ENCODE results near the gene P2RY6. TPM values are rescaled to one million over a fixed set of nuclear protein-coding genes. Genes with fewer than 3 reads are reported as not detected.

Gene P2RY6
- total and polyA plus RNA-seq, 10 of the 15 experiments (the other 5 are each of a cell fraction or from before 2014, with no cell fraction given), result 0.05 to 0.90 (median 0.22) TPM; not detected in 4

GRCh38 chr11:73242251-73243092 is 29.7 kb upstream of the P2RY6 start:
- peak overlapping the region; percentile 71 for H3K4me2 ChIP-seq (ENCODE audit: control insufficient read depth, insufficient read depth)
- SMC1A ChIA-PET (ENCODE audit: uncharacterized antibody, unreplicated experiment), result interaction anchor here (1.3 to 11.9 kb wide), 7 partner anchors 9 to 425 kb away, joined by 3 to 188 read pairs (median 4); no protein-coding TSS in a partner anchor
- H3K27me3 ChIP-seq (replicated peaks in 1 of 2; ENCODE audit: control insufficient read depth in 2 of 2, insufficient read depth in 2 of 2, low read length in 1 of 2), result no peaks in the 10 kb centered on the region
- peaks cover 18% of the 10 kb centered on the region for H3K4me1 ChIP-seq (ENCODE audit: control insufficient read depth, insufficient read depth, low read length)
- no TSS peak for BruUV-seq (replicated peaks)
- peak overlapping the region; percentile 46 for H3K27ac ChIP-seq (ENCODE audit: control insufficient read depth, insufficient read depth)
- in situ Hi-C loops (cut with MboI) (loop anchor here (5.0 kb wide), 1 partner anchor 415 kb away; no protein-coding TSS in a partner anchor), intact Hi-C loops (cut with micrococcal nuclease; ENCODE audit: unreplicated experiment) (loop anchor here (1.0 kb wide), 3 partner anchors 47 to 93 kb away; no protein-coding TSS in a partner anchor)
- RAD21 ChIA-PET (ENCODE audit: unreplicated experiment), result interaction anchor here (0.6 to 9.3 kb wide), 9 partner anchors 9 to 574 kb away, joined by 3 to 115 read pairs (median 6); no protein-coding TSS in a partner anchor
- 9% methylated on average over 12 of the region's 12 CpGs for WGBS (ENCODE audit: insufficient coverage, insufficient replicate concordance, low lambda C conversion rate, missing lambda C conversion rate)
- H3K9ac ChIP-seq (ENCODE audit: control insufficient read depth, insufficient read depth, low read length), result peak overlapping the region; percentile 46; the same call in 1 of the 2 replicates
- ATAC-seq (peak; percentile 97), DNase-seq (ENCODE audit: low read depth, low spot score) (peak; percentile 48), FAIRE-seq (peak; percentile 61)
- H3K9me3 ChIP-seq (replicated peaks; ENCODE audit: control insufficient read depth, insufficient read depth, low read length), result no peaks in the 10 kb centered on the region
- H3K79me2 ChIP-seq (ENCODE audit: control insufficient read depth, insufficient read depth, low read length), result no peaks in the 10 kb centered on the region
- H2AFZ ChIP-seq (ENCODE audit: control insufficient read depth, low read depth, low read length), result peak overlapping the region; percentile 87
- no peaks in the 10 kb centered on the region for H4K20me1 ChIP-seq (ENCODE audit: control insufficient read depth, insufficient read depth)
- CTCF ChIA-PET, result interaction anchor here (0.8 to 8.3 kb wide), 14 partner anchors 10 to 517 kb away, joined by 3 to 96 read pairs (median 3); no protein-coding TSS in a partner anchor
- no peak overlapping the region for H3K4me3 ChIP-seq
- no peaks in the 10 kb centered on the region for H3K36me3 ChIP-seq (ENCODE audit: control insufficient read depth in 2 of 2, insufficient read depth in 2 of 2, low read length in 1 of 2)
- POLR2A ChIA-PET, result interaction anchor here (1.0 kb wide), 1 partner anchor 427 kb away, joined by 3 read pairs; no protein-coding TSS in a partner anchor
- TF ChIP-seq IKZF2 (IDR thresholded peaks at IDR 0.05) (peak in 1 of 2 experiments; percentile 43; a peak in 2 of 4 replicates), TAF1 (IDR thresholded peaks at IDR 0.05; ENCODE audit: borderline replicate concordance, low read depth, low read length) (0 out of 2 replicates have a peak, but pooled peaks have one; percentile 23), POU2F2 (IDR thresholded peaks at IDR 0.05; ENCODE audit: borderline replicate concordance, low read depth, low read length) (peak; percentile 94), KAT2A (conservative IDR thresholded peaks at IDR 0.05; ENCODE audit: control insufficient read depth, low read depth, low read length) (no peak), ZBTB40 (IDR thresholded peaks at IDR 0.05; ENCODE audit: borderline replicate concordance) (no peak), NBN (IDR thresholded peaks at IDR 0.05) (peak; percentile 59; the same call in 1 of the 2 replicates), CHD2 (IDR thresholded peaks at IDR 0.05; ENCODE audit: borderline replicate concordance, low read depth, low read length) (0 out of 2 replicates have a peak, but pooled peaks have one; percentile 42), CTCF (IDR thresholded peaks at IDR 0.05 in 2 of 3, conservative IDR thresholded peaks at IDR 0.05 in 1 of 3; ENCODE audit: control insufficient read depth in 2 of 3, extremely low read depth in 1 of 3, insufficient read depth in 1 of 3, low read depth in 3 of 3, low read length in 3 of 3) (peak; percentile 73 to 90 (median 80)), SP1 (IDR thresholded peaks at IDR 0.05; ENCODE audit: low read depth, low read length) (peak; percentile 34), POLR2A (IDR thresholded peaks at IDR 0.05; ENCODE audit: low read depth, low read length) (peak; percentile 53), YY1 (IDR thresholded peaks at IDR 0.05; ENCODE audit: low read depth, low read length) (peak; percentile 53; the same call in 1 of the 2 replicates), RAD21 (IDR thresholded peaks at IDR 0.05; ENCODE audit: insufficient read depth, low read depth, low read length) (peak; percentile 89), CHD1 (IDR thresholded peaks at IDR 0.05; ENCODE audit: low read depth, low read length) (no peak), SMC3 (IDR thresholded peaks at IDR 0.05; ENCODE audit: borderline replicate concordance, low read length) (peak; percentile 78), ATF7 (IDR thresholded peaks at IDR 0.05; ENCODE audit: low read depth) (0 out of 2 replicates have a peak, but pooled peaks have one; percentile 11), ESRRA (IDR thresholded peaks at IDR 0.05; ENCODE audit: low read length) (no peak), FOXM1 (IDR thresholded peaks at IDR 0.05; ENCODE audit: low read depth, low read length) (no peak), IKZF1 (conservative IDR thresholded peaks at IDR 0.05) (peak; percentile 49)
